ENCODE data around the gene ADAD2. TPM values are rescaled to one million over a fixed set of nuclear protein-coding genes. Genes with fewer than 3 reads are reported as not detected.

Gene ADAD2
- total RNA-seq, 2 donors from 2014 or later, result not detected

GRCh38 chr16:84212154-84212553 is 21.2 kb downstream of the ADAD2 start:
- Histone ChIP-seq H3K4me3 (ENCODE audit: low read length) (no peak overlapping the region), H3K9me3 (ENCODE audit: control insufficient read depth, low read length) (no peaks in the 10 kb centered on the region), H3K27me3 (ENCODE audit: control insufficient read depth, insufficient read depth, low read length, poor library complexity, severe bottlenecking) (no peaks in the 10 kb centered on the region), H3K27ac (ENCODE audit: low read depth, low read length) (no peak overlapping the region), H3K36me3 (ENCODE audit: control insufficient read depth, insufficient read depth, low read length) (no peaks in the 10 kb centered on the region), H3K9ac (ENCODE audit: extremely low read depth, low read length, poor library complexity, severe bottlenecking) (no peak overlapping the region), H3K4me1 (ENCODE audit: control insufficient read depth, insufficient read depth, low read length) (peaks cover 15% of the 10 kb centered on the region)
- Mint-ChIP-seq H3K9me3 (no peaks in the 10 kb centered on the region), H3K36me3 (ENCODE audit: low read depth) (no peaks in the 10 kb centered on the region), H3K4me1 (peaks cover 12% of the 10 kb centered on the region), H3K27ac (no peak overlapping the region), H3K4me3 (no peak overlapping the region), H3K27me3 (ENCODE audit: insufficient read depth) (no peaks in the 10 kb centered on the region)
- WGBS, 2 experiments (ENCODE audit: insufficient coverage in 1 of 2, insufficient read length in 1 of 2), result 94 to 100% methylated on average over 1 to 3 of the region's 4 CpGs
- DNase-seq, result no peak
- no peak for TF ChIP-seq CTCF (conservative IDR thresholded peaks at IDR 0.05)

- H3K9me3 ChIP-seq (ENCODE audit: control insufficient read depth, low read length), result no peaks in the 10 kb centered on the region
- DNase-seq, result no peak
- H3K36me3 Mint-ChIP-seq (ENCODE audit: low read depth), result no peaks in the 10 kb centered on the region
- H3K36me3 ChIP-seq (ENCODE audit: control insufficient read depth, insufficient read depth, low read length), result no peaks in the 10 kb centered on the region
- no peak for TF ChIP-seq CTCF (conservative IDR thresholded peaks at IDR 0.05)
- H3K4me3 ChIP-seq (ENCODE audit: low read length), result no peak overlapping the region
- H3K4me3 Mint-ChIP-seq, result no peak overlapping the region
- no peak overlapping the region for H3K27ac ChIP-seq (ENCODE audit: low read depth, low read length)
- peaks cover 8% of the 10 kb centered on the region for H3K4me1 Mint-ChIP-seq
- no peak overlapping the region for H3K9ac ChIP-seq (ENCODE audit: extremely low read depth, low read length, poor library complexity, severe bottlenecking)
- 88 to 92% methylated on average over 3 to 4 of the region's 4 CpGs for WGBS, 2 experiments (ENCODE audit: insufficient coverage in 1 of 2, insufficient read length in 1 of 2)
- no peaks in the 10 kb centered on the region for H3K27me3 Mint-ChIP-seq (ENCODE audit: insufficient read depth)
- H3K27ac Mint-ChIP-seq, result no peak overlapping the region
- H3K27me3 ChIP-seq (ENCODE audit: control insufficient read depth, insufficient read depth, low read length, poor library complexity, severe bottlenecking), result no peaks in the 10 kb centered on the region
- peaks cover 10% of the 10 kb centered on the region for H3K4me1 ChIP-seq (ENCODE audit: control insufficient read depth, insufficient read depth, low read length)
- no peaks in the 10 kb centered on the region for H3K9me3 Mint-ChIP-seq
Observed at GRCh38 chr16:84212631-84213030, 21.7 kb downstream of the ADAD2 start.

- Histone ChIP-seq H3K36me3 (ENCODE audit: control insufficient read depth, insufficient read depth, low read length) (no peaks in the 10 kb centered on the region), H3K4me1 (ENCODE audit: control insufficient read depth, insufficient read depth, low read length) (no peaks in the 10 kb centered on the region), H3K9ac (ENCODE audit: extremely low read depth, low read length, poor library complexity, severe bottlenecking) (no peak overlapping the region), H3K9me3 (ENCODE audit: control insufficient read depth, low read length) (no peaks in the 10 kb centered on the region), H3K27ac (ENCODE audit: low read depth, low read length) (no peak overlapping the region), H3K27me3 (ENCODE audit: control insufficient read depth, insufficient read depth, low read length, poor library complexity, severe bottlenecking) (no peaks in the 10 kb centered on the region), H3K4me3 (ENCODE audit: low read length) (no peak overlapping the region)
- H3K9me3 Mint-ChIP-seq, result no peaks in the 10 kb centered on the region
- TF ChIP-seq CTCF (conservative IDR thresholded peaks at IDR 0.05), result no peak
- DNase-seq, result no peak
- H3K27ac Mint-ChIP-seq, result no peak overlapping the region
- peaks cover 15% of the 10 kb centered on the region for H3K4me1 Mint-ChIP-seq
- no peaks in the 10 kb centered on the region for H3K36me3 Mint-ChIP-seq (ENCODE audit: low read depth)
- no peak overlapping the region for H3K4me3 Mint-ChIP-seq
- 92 to 94% methylated on average over 15 of the region's 15 CpGs for WGBS, 2 experiments (ENCODE audit: insufficient coverage in 1 of 2, insufficient read length in 1 of 2)
- H3K27me3 Mint-ChIP-seq (ENCODE audit: insufficient read depth), result no peaks in the 10 kb centered on the region
Observed at GRCh38 chr16:84214451-84215066, 23.6 kb downstream of the ADAD2 start.

Data from endodermal cell (in vitro differentiated cells).